ENCODE results near the gene RS1. TPM values are rescaled to one million over a fixed set of nuclear protein-coding genes. Genes with fewer than 3 reads are reported as not detected.

RS1 gene
- total and polyA plus RNA-seq, 2 of the 13 experiments (the other 11 are each of a cell fraction or from before 2014, with no cell fraction given): not detected

GRCh38 chrX:18674788-18675735 is 3.2 kb upstream of the RS1 start (continued):
- no peak for TF ChIP-seq ZNF275 (CRISPR knock-in tag; IDR thresholded peaks at IDR 0.05; ENCODE audit: borderline replicate concordance)
- TF ChIP-seq TOE1 (CRISPR knock-in tag; IDR thresholded peaks at IDR 0.05): no peak
- TF ChIP-seq RBAK (CRISPR knock-in tag; IDR thresholded peaks at IDR 0.05): no peak
- peak; percentile 46; the same call in 1 of the 2 replicates for TF ChIP-seq SRY (CRISPR knock-in tag; IDR thresholded peaks at IDR 0.05)
- TF ChIP-seq YY1 (IDR thresholded peaks at IDR 0.05; ENCODE audit: insufficient read depth, insufficient replicate concordance, low read depth, low read length): peak; percentile 4
- no peak for TF ChIP-seq ZNF816 (CRISPR knock-in tag; IDR thresholded peaks at IDR 0.05; ENCODE audit: borderline replicate concordance)
- TF ChIP-seq ARHGAP35 (CRISPR knock-in tag; IDR thresholded peaks at IDR 0.05; ENCODE audit: borderline replicate concordance): no peak
- no peak for TF ChIP-seq JUN (CRISPR knock-in tag; IDR thresholded peaks at IDR 0.05)
- no peak for TF ChIP-seq NFKB2 (CRISPR knock-in tag; IDR thresholded peaks at IDR 0.05; ENCODE audit: borderline replicate concordance)
- TF ChIP-seq PHF21A (CRISPR knock-in tag; IDR thresholded peaks at IDR 0.05): peak; percentile 55; the same call in 1 of the 2 replicates
- no peak for TF ChIP-seq ARNT (IDR thresholded peaks at IDR 0.05)
- TF ChIP-seq ZNF687 (CRISPR knock-in tag; IDR thresholded peaks at IDR 0.05): peak; percentile 82
- no peak for TF ChIP-seq CEBPB (IDR thresholded peaks at IDR 0.05; ENCODE audit: borderline replicate concordance, low read depth, low read length)
- no peak; the same call in 1 of the 2 replicates for TF ChIP-seq YEATS4 (CRISPR knock-in tag; IDR thresholded peaks at IDR 0.05; ENCODE audit: borderline replicate concordance)
- 0 out of 2 replicates have a peak, but pooled peaks have one; percentile 41 for TF ChIP-seq ZNF501 (CRISPR knock-in tag; IDR thresholded peaks at IDR 0.05)
- no peak for TF ChIP-seq ZNF17 (CRISPR knock-in tag; IDR thresholded peaks at IDR 0.05)
- TF ChIP-seq MXD4 (CRISPR knock-in tag; IDR thresholded peaks at IDR 0.05): no peak
- no peak for TF ChIP-seq TBX3 (IDR thresholded peaks at IDR 0.05; ENCODE audit: borderline replicate concordance)
- peak; percentile 41 for TF ChIP-seq HNRNPLL (IDR thresholded peaks at IDR 0.05; ENCODE audit: low read depth, low read length, poor library complexity, severe bottlenecking)
- TF ChIP-seq ZNF746 (CRISPR knock-in tag; IDR thresholded peaks at IDR 0.05): no peak
- TF ChIP-seq CREB1 (IDR thresholded peaks at IDR 0.05): no peak
- TF ChIP-seq CREB1 (CRISPR knock-in tag; IDR thresholded peaks at IDR 0.05): no peak
- peak; percentile 66; the same call in 1 of the 2 replicates for TF ChIP-seq RBFOX2 (IDR thresholded peaks at IDR 0.05; ENCODE audit: low read depth, low read length)
